K562 (cell line): Measurements from ENCODE around the gene RHBDF2. TPM values are rescaled to one million over a fixed set of nuclear protein-coding genes. Genes with fewer than 3 reads are reported as not detected.

ENCODE experiments used
- ARID1B ChIP-seq: fragments of 450-650 bp; IDR thresholded peaks from 2 replicates; pipeline ENCODE4 v1.6.1; 2016; ENCODE audit warnings: antibody characterized with exemption, mild to moderate bottlenecking, inconsistent platforms
- ERF ChIP-seq: fragments of 450-650 bp; formaldehyde crosslinking; IDR thresholded peaks from 2 replicates; pipeline ENCODE4 v1.4.0; 2020; ENCODE audit warnings: mild to moderate bottlenecking, mixed read lengths
- ESRRA ChIP-seq: fragments of 450-650 bp; IDR thresholded peaks from 2 replicates; pipeline ENCODE4 v1.6.1; 2014; ENCODE audit warnings: low read depth, mild to moderate bottlenecking, moderate library complexity, borderline replicate concordance
- GABPA ChIP-seq: fragments of 200-800 bp; sonication (Bioruptor generic); conservative IDR thresholded peaks from 2 replicates; pipeline ENCODE4 v1.6.1; 2016; ENCODE audit warnings: low read depth, missing genetic modification characterization, missing compliant biosample characterization
- KLF16 ChIP-seq: IDR thresholded peaks from 2 replicates; pipeline ENCODE4 v1.6.1; 2016; ENCODE audit warnings: antibody characterized with exemption
- L3MBTL2 ChIP-seq: fragments of 450-650 bp; IDR thresholded peaks from 2 replicates; pipeline ENCODE4 v1.6.1; 2016; ENCODE audit warnings: mild to moderate bottlenecking, moderate library complexity
- MYC ChIP-seq, 2 experiments: fragments of 250-450 bp in 1 of 2; sonication (Bioruptor Pico) in 1 of 2; IDR thresholded peaks; 2 replicates each; pipeline versions ENCODE4 v1.5.1 to v1.6.1; 2012 to 2021; ENCODE audit warnings: low read depth in 2 of 2, borderline replicate concordance in 1 of 2, improper control_type of control experiment in 1 of 2, low read length in 1 of 2, mild to moderate bottlenecking in 1 of 2, moderate library complexity in 1 of 2
- RB1 ChIP-seq: fragments of 450-650 bp; IDR thresholded peaks from 2 replicates; pipeline ENCODE4 v1.6.1; 2017; ENCODE audit warnings: low read depth, mild to moderate bottlenecking
- SRSF3 ChIP-seq: fragments of 200-400 bp; formaldehyde crosslinking; IDR thresholded peaks from 2 replicates; pipeline ENCODE4 v1.6.1; 2016; ENCODE audit warnings: mild to moderate bottlenecking, low read length, moderate library complexity; ENCODE audit not compliant: insufficient read depth
- TOE1 ChIP-seq, 2 experiments: fragments of 450-650 bp in 1 of 2; sonication (generic) in 1 of 2; formaldehyde crosslinking in 1 of 2; IDR thresholded peaks; 2 replicates each; pipeline versions ENCODE4 v1.7.1 to v1.8.0; 2016 to 2022; ENCODE audit warnings: borderline replicate concordance in 2 of 2, mild to moderate bottlenecking in 2 of 2, antibody characterized with exemption in 1 of 2, inconsistent platforms in 1 of 2, low read depth in 1 of 2, missing genetic modification reagents in 1 of 2, moderate library complexity in 1 of 2
- ZNF124 ChIP-seq: sonication (generic); formaldehyde crosslinking; IDR thresholded peaks from 2 replicates; pipeline ENCODE4 v1.8.1; 2022; ENCODE audit warnings: missing genetic modification reagents
- polyA plus RNA-seq, 8 experiments: library from polyadenylated mRNA; depleted of rRNA in 4 of 8; stranded (reverse) in 5 of 8; unstranded in 3 of 8; fragments of >200 nt; fragmentation: Nextera tagmentation in 2 of 8; fragmentation: Illumina TruSeq in 1 of 8; extraction: Ambion mirVana in 2 of 8; extraction: Trizol in 1 of 8; gene quantifications; 2 replicates each; pipeline versions ENCODE4 v1.2.1 to v1.2.3, GENCODE V29; 2011 to 2014; ENCODE audit warnings: inconsistent platforms in 1 of 8, missing spikeins in 1 of 8
- total RNA-seq, 7 experiments: library from RNA; depleted of rRNA in 6 of 7; stranded (reverse); fragments of >200 nt in 6 of 7; fragmentation: Illumina TruSeq in 2 of 7; extraction: Trizol in 2 of 7; gene quantifications; 2 replicates each; pipeline versions ENCODE4 v1.2.1 to v1.2.3, GENCODE V29; 2011 to 2021; ENCODE audit warnings: low replicate concordance in 1 of 7
- TF ChIP-seq, protein P1 (sequence below): sonication (generic); formaldehyde crosslinking; IDR thresholded peaks from 2 replicates; pipeline ENCODE4 v1.8.0; 2022; ENCODE audit warnings: missing genetic modification reagents, mild to moderate bottlenecking, moderate library complexity, borderline replicate concordance
- TF ChIP-seq, protein P2 (sequence below), 2 experiments: IDR thresholded peaks; 2 replicates each; pipeline ENCODE4 v1.6.1; 2011; ENCODE audit warnings: borderline replicate concordance in 1 of 2, control low read depth in 1 of 2, low read depth in 1 of 2, low read length in 1 of 2, mild to moderate bottlenecking in 1 of 2, mixed read lengths in 1 of 2, moderate library complexity in 1 of 2; ENCODE audit not compliant: insufficient read depth in 1 of 2, insufficient read length in 1 of 2, poor library complexity in 1 of 2, severe bottlenecking in 1 of 2; ENCODE audit errors: extremely low read depth in 1 of 2
- TF ChIP-seq, protein P3 (sequence below): sonication (generic); formaldehyde crosslinking; IDR thresholded peaks from 2 replicates; pipeline ENCODE4 v1.8.0; 2022; ENCODE audit warnings: missing genetic modification reagents, mild to moderate bottlenecking, borderline replicate concordance
- TF ChIP-seq, protein P4 (sequence below), 2 experiments: fragments of 450-650 bp in 1 of 2; sonication (generic) in 1 of 2; formaldehyde crosslinking in 1 of 2; IDR thresholded peaks in 1 of 2; conservative IDR thresholded peaks in 1 of 2; 2 replicates each; pipeline versions ENCODE4 v1.6.1 to v1.8.1; 2016 to 2023; ENCODE audit warnings: mild to moderate bottlenecking in 2 of 2, moderate library complexity in 2 of 2, inconsistent platforms in 1 of 2, missing genetic modification reagents in 1 of 2

The RHBDF2 gene
- total and polyA plus RNA-seq, 9 of the 15 experiments (the other 6 are each of a cell fraction or from before 2014, with no cell fraction given), result 0.04 to 2.8 (median 1.1) TPM

DNA sequence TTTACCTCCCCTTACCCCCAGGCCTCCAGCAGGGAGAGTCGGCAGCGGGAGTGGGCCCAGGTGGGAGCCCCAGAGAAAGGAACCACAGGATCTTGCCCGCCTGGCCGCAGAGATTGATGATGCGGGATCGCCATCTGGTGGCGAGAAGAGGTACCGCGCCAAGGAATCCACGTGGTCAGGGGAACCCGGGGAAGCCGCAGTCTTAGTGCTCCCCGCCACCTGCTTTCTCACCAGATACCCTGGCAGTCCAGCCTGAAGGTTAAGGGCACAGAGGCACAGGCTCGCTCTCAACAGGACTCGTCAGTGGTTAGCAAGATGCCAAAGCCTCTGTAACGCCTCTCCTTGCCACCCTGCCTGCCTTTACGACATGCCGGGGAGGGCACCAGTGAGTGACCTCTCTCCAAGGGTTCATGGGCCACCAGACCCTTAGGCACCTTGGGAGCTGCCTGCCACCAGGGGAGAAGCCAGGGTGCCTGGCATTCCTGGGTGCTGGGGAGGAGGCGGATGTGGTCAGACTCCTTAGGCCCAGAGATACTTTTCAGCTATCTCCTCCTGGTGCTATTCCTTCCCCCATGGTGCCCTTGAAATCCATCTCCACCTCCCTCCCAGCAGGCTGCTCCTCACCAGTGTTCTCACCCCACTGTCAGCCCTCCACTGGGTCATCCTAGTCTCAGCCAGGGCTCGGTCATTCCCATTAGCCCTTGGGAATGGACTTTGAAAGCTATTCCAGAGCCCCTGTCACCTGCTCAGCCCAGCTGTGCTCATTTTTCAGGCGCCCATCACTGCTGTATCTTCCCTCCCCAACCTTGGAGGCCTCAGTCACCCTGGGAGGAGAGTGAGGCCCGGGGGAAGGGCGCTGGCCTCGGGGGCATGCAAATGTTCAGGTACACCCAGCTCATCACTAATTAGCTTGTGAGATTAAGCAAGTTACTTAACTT lies 5.5 kb upstream of the RHBDF2 start (continued):
- TF ChIP-seq ESRRA (peak; percentile 14; the same call in 1 of the 2 replicates), GABPA (no peak), ARID1B (0 out of 2 replicates have a peak, but pooled peaks have one; percentile 14), SRSF3 (no peak), RB1 (peak; percentile 64), ZNF124 (CRISPR knock-in tag) (no peak), L3MBTL2 (peak; percentile 73), MYC (IDR thresholded peaks at IDR 0.05; ENCODE audit: low read depth, low read length) (peak; percentile 98), MYC (CRISPR knock-in tag; IDR thresholded peaks at IDR 0.05; ENCODE audit: borderline replicate concordance, low read depth) (no peak), TOE1 (IDR thresholded peaks at IDR 0.05; ENCODE audit: borderline replicate concordance) (0 out of 2 replicates have a peak, but pooled peaks have one; percentile 46), TOE1 (CRISPR knock-in tag; IDR thresholded peaks at IDR 0.05; ENCODE audit: borderline replicate concordance, low read depth) (no peak), KLF16 (0 out of 2 replicates have a peak, but pooled peaks have one; percentile 39), ERF (no peak)
- TF ChIP-seq, protein P1, sequence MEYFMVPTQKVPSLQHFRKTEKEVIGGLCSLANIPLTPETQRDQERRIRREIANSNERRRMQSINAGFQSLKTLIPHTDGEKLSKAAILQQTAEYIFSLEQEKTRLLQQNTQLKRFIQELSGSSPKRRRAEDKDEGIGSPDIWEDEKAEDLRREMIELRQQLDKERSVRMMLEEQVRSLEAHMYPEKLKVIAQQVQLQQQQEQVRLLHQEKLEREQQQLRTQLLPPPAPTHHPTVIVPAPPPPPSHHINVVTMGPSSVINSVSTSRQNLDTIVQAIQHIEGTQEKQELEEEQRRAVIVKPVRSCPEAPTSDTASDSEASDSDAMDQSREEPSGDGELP (CRISPR knock-in tag), result peak; percentile 64; the same call in 1 of the 2 replicates
- TF ChIP-seq, protein P2, sequence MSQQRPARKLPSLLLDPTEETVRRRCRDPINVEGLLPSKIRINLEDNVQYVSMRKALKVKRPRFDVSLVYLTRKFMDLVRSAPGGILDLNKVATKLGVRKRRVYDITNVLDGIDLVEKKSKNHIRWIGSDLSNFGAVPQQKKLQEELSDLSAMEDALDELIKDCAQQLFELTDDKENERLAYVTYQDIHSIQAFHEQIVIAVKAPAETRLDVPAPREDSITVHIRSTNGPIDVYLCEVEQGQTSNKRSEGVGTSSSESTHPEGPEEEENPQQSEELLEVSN (IDR thresholded peaks at IDR 0.05; ENCODE audit: borderline replicate concordance in 1 of 2, extremely low read depth in 1 of 2, insufficient read depth in 1 of 2, insufficient read length in 1 of 2, low read depth in 1 of 2, low read length in 1 of 2, poor library complexity in 1 of 2, severe bottlenecking in 1 of 2), result peak; percentile 26 to 56
- TF ChIP-seq, protein P3, sequence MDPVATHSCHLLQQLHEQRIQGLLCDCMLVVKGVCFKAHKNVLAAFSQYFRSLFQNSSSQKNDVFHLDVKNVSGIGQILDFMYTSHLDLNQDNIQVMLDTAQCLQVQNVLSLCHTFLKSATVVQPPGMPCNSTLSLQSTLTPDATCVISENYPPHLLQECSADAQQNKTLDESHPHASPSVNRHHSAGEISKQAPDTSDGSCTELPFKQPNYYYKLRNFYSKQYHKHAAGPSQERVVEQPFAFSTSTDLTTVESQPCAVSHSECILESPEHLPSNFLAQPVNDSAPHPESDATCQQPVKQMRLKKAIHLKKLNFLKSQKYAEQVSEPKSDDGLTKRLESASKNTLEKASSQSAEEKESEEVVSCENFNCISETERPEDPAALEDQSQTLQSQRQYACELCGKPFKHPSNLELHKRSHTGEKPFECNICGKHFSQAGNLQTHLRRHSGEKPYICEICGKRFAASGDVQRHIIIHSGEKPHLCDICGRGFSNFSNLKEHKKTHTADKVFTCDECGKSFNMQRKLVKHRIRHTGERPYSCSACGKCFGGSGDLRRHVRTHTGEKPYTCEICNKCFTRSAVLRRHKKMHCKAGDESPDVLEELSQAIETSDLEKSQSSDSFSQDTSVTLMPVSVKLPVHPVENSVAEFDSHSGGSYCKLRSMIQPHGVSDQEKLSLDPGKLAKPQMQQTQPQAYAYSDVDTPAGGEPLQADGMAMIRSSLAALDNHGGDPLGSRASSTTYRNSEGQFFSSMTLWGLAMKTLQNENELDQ, result no peak
- TF ChIP-seq, protein P4, sequence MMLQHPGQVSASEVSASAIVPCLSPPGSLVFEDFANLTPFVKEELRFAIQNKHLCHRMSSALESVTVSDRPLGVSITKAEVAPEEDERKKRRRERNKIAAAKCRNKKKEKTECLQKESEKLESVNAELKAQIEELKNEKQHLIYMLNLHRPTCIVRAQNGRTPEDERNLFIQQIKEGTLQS (IDR thresholded peaks at IDR 0.05), result no peak
- TF ChIP-seq, protein P4 (CRISPR knock-in tag; conservative IDR thresholded peaks at IDR 0.05), result 0 out of 2 replicates have a peak, but pooled peaks have one; percentile 30
